ENCODE results near the gene CEBPZ. TPM values are rescaled to one million over a fixed set of nuclear protein-coding genes. Genes with fewer than 3 reads are reported as not detected.
"Not testable (repeated sequence)": the region's sequence is repeated elsewhere in the genome, so short reads cannot be mapped to it uniquely, and the experiment has no call there.

The CEBPZ gene
- total and polyA plus RNA-seq, 2 donors (not counting 1 experiment from before 2014, with no cell fraction given): 19.9 to 48.9 TPM

DNA sequence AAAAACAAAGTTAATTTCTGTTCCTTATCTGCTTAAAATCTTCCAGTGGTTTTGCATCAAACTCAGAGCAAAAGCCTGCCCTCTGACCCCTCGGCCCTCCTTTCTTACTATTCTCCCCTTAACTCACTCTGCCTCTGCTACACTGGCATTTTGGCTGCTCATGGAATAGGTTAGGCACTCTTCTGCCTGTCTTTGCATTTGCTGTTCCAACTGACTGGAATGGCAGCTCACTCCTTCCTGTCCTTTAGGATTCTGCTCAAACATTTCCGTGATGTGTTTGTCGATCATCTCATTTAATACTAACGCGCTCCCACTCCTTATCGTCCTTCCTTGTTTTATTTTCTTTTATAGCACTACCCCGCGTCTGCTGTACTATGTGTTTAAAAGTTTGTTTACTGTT, 815 bp downstream of the CEBPZ start:
- Histone ChIP-seq H3K36me3 (ENCODE audit: control insufficient read depth, insufficient read depth, low read length) (peaks cover 12% of the 10 kb centered on the region), H3K27ac (ENCODE audit: insufficient read depth, low read length) (peak overlapping the region; percentile 91), H3K9me3 (ENCODE audit: control insufficient read depth, insufficient read depth, low read depth, low read length) (no peaks in the 10 kb centered on the region), H3K4me2 (ENCODE audit: extremely low read depth, insufficient read depth, low read length) (peak overlapping the region; percentile 99), H2AFZ (ENCODE audit: low read length) (peak overlapping the region; percentile 25), H3K4me1 (ENCODE audit: control insufficient read depth, extremely low read depth, insufficient read depth, low read length) (peaks cover 8% of the 10 kb centered on the region), H3K9ac (ENCODE audit: insufficient read depth, low read length) (peak overlapping the region; percentile 83), H3K27me3 (ENCODE audit: control insufficient read depth, insufficient read depth, low read length) (no peaks in the 10 kb centered on the region), H3K4me3 (replicated peaks in 1 of 4; ENCODE audit: control extremely low read depth in 1 of 4, insufficient read depth in 1 of 4, low read depth in 3 of 4, low read length in 4 of 4) (peak overlapping the region; percentile 79 to 100 (median 83)), H4K20me1 (ENCODE audit: control insufficient read depth, extremely low read depth, insufficient read depth, low read length) (no peaks in the 10 kb centered on the region), H3K79me2 (ENCODE audit: control insufficient read depth, insufficient read depth, low read length) (peaks cover 81% of the 10 kb centered on the region)
- TF ChIP-seq EZH2 (IDR thresholded peaks at IDR 0.05; ENCODE audit: low read length, missing control alignments): no peak
- TF ChIP-seq, protein P1, sequence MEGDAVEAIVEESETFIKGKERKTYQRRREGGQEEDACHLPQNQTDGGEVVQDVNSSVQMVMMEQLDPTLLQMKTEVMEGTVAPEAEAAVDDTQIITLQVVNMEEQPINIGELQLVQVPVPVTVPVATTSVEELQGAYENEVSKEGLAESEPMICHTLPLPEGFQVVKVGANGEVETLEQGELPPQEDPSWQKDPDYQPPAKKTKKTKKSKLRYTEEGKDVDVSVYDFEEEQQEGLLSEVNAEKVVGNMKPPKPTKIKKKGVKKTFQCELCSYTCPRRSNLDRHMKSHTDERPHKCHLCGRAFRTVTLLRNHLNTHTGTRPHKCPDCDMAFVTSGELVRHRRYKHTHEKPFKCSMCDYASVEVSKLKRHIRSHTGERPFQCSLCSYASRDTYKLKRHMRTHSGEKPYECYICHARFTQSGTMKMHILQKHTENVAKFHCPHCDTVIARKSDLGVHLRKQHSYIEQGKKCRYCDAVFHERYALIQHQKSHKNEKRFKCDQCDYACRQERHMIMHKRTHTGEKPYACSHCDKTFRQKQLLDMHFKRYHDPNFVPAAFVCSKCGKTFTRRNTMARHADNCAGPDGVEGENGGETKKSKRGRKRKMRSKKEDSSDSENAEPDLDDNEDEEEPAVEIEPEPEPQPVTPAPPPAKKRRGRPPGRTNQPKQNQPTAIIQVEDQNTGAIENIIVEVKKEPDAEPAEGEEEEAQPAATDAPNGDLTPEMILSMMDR (conservative IDR thresholded peaks at IDR 0.05 in 1 of 2, IDR thresholded peaks at IDR 0.05 in 1 of 2; ENCODE audit: low read depth in 1 of 2, low read length in 2 of 2): no peak
- peak in 1 of 2 donors; percentile 7 for DNase-seq (ENCODE audit: low read depth in 2 of 2)

DNA sequence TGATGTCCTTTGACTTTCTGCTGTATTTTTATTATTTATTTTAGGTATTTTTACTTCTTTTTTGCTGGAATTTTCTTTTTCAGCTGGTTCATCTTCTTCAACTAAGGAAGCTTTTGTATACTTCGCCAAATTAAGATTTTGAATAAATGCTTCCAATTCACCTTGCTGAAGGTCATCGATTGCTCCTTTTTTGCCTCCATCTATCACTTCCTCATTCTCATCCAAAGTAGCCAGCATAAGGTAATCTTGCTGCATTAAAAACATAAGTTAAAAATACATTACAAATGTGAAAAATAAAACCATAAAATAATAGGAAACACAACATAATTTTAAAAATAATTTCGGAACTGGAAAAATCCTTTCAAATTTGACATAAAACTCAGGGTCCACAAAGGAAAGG, 2.6 kb downstream of the CEBPZ start:
- H3K4me3 ChIP-seq (replicated peaks in 1 of 4; ENCODE audit: control extremely low read depth in 1 of 4, insufficient read depth in 1 of 4, low read depth in 3 of 4, low read length in 4 of 4): no peak overlapping the region
- H3K36me3 ChIP-seq (ENCODE audit: control insufficient read depth, insufficient read depth, low read length): peaks cover 12% of the 10 kb centered on the region
- TF ChIP-seq EZH2 (IDR thresholded peaks at IDR 0.05; ENCODE audit: low read length, missing control alignments): no peak
- TF ChIP-seq, protein P1 (conservative IDR thresholded peaks at IDR 0.05 in 1 of 2, IDR thresholded peaks at IDR 0.05 in 1 of 2; ENCODE audit: low read depth in 1 of 2, low read length in 2 of 2): no peak
- H3K9me3 ChIP-seq (ENCODE audit: control insufficient read depth, insufficient read depth, low read depth, low read length): no peaks in the 10 kb centered on the region
- H2AFZ ChIP-seq (ENCODE audit: low read length): no peak overlapping the region
- no peaks in the 10 kb centered on the region for H3K27me3 ChIP-seq (ENCODE audit: control insufficient read depth, insufficient read depth, low read length)
- H4K20me1 ChIP-seq (ENCODE audit: control insufficient read depth, extremely low read depth, insufficient read depth, low read length): no peaks in the 10 kb centered on the region
- H3K79me2 ChIP-seq (ENCODE audit: control insufficient read depth, insufficient read depth, low read length): peaks cover 68% of the 10 kb centered on the region
- H3K4me2 ChIP-seq (ENCODE audit: extremely low read depth, insufficient read depth, low read length): no peak overlapping the region
- H3K27ac ChIP-seq (ENCODE audit: insufficient read depth, low read length): no peak overlapping the region
- DNase-seq (ENCODE audit: low read depth in 2 of 2): no peak
- H3K4me1 ChIP-seq (ENCODE audit: control insufficient read depth, extremely low read depth, insufficient read depth, low read length): peaks cover 8% of the 10 kb centered on the region
- H3K9ac ChIP-seq (ENCODE audit: insufficient read depth, low read length): no peak overlapping the region

DNA sequence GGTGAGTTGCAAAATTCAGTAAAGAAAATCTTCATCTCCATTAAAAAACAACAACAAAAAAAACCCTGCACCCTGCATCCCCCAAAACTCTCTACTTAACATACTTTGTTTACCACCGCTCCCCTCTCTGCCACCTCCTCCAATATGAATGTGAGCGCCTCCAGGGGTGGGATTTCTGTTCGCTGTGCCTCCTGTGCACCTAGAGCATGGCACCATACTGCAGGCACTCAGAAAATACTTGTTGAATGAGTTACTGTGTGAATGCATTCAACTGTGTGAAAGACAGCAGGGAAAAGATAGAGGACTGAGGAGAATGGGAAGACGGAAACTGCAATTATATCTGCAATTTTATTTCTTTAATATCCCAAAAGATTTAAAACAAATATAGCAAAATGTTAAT, 4.5 kb downstream of the CEBPZ start:
- no peak for DNase-seq (ENCODE audit: low read depth in 2 of 2)
- H3K36me3 ChIP-seq (ENCODE audit: control insufficient read depth, insufficient read depth, low read length): peaks cover 12% of the 10 kb centered on the region

GRCh38 chr2:37225129-37225528, 6.3 kb downstream of the CEBPZ start:
- not testable (repeated sequence) for H3K9me3 ChIP-seq (ENCODE audit: control insufficient read depth, insufficient read depth, low read depth, low read length); H3K4me2 ChIP-seq (ENCODE audit: extremely low read depth, insufficient read depth, low read length); H3K27ac ChIP-seq (ENCODE audit: insufficient read depth, low read length); H3K9ac ChIP-seq (ENCODE audit: insufficient read depth, low read length); H2AFZ ChIP-seq (ENCODE audit: low read length); H3K27me3 ChIP-seq (ENCODE audit: control insufficient read depth, insufficient read depth, low read length); H3K4me1 ChIP-seq (ENCODE audit: control insufficient read depth, extremely low read depth, insufficient read depth, low read length); H3K4me3 ChIP-seq (replicated peaks in 1 of 4; ENCODE audit: control extremely low read depth in 1 of 4, insufficient read depth in 1 of 4, low read depth in 3 of 4, low read length in 4 of 4); DNase-seq (ENCODE audit: low read depth in 2 of 2); H4K20me1 ChIP-seq (ENCODE audit: control insufficient read depth, extremely low read depth, insufficient read depth, low read length)
- Histone ChIP-seq H3K79me2 (ENCODE audit: control insufficient read depth, insufficient read depth, low read length) (peaks cover 38% of the 10 kb centered on the region), H3K36me3 (ENCODE audit: control insufficient read depth, insufficient read depth, low read length) (peaks cover 12% of the 10 kb centered on the region)

More for the DNA sequence above, 4.5 kb downstream of the CEBPZ start:
- TF ChIP-seq, protein P1 (conservative IDR thresholded peaks at IDR 0.05 in 1 of 2, IDR thresholded peaks at IDR 0.05 in 1 of 2; ENCODE audit: low read depth in 1 of 2, low read length in 2 of 2): no peak
- no peak for TF ChIP-seq EZH2 (IDR thresholded peaks at IDR 0.05; ENCODE audit: low read length, missing control alignments)
- Histone ChIP-seq H3K9ac (ENCODE audit: insufficient read depth, low read length) (no peak overlapping the region), H2AFZ (ENCODE audit: low read length) (no peak overlapping the region), H3K4me3 (replicated peaks in 1 of 4; ENCODE audit: control extremely low read depth in 1 of 4, insufficient read depth in 1 of 4, low read depth in 3 of 4, low read length in 4 of 4) (no peak overlapping the region), H3K4me2 (ENCODE audit: extremely low read depth, insufficient read depth, low read length) (no peak overlapping the region), H3K79me2 (ENCODE audit: control insufficient read depth, insufficient read depth, low read length) (peaks cover 52% of the 10 kb centered on the region), H4K20me1 (ENCODE audit: control insufficient read depth, extremely low read depth, insufficient read depth, low read length) (no peaks in the 10 kb centered on the region), H3K4me1 (ENCODE audit: control insufficient read depth, extremely low read depth, insufficient read depth, low read length) (peaks cover 5% of the 10 kb centered on the region), H3K27me3 (ENCODE audit: control insufficient read depth, insufficient read depth, low read length) (no peaks in the 10 kb centered on the region), H3K9me3 (ENCODE audit: control insufficient read depth, insufficient read depth, low read depth, low read length) (no peaks in the 10 kb centered on the region), H3K27ac (ENCODE audit: insufficient read depth, low read length) (no peak overlapping the region)
